B cell (primary cell): ENCODE measurements around the gene DDX56. TPM values are rescaled to one million over a fixed set of nuclear protein-coding genes. Genes with fewer than 3 reads are reported as not detected.

Experiments
- ATAC-seq: fragments of 200-7000 bp; cut with Tn5 transposase; one replicate; pipeline ENCODE4 v1.10.0; 2021; ENCODE audit warnings: low read depth, mild to moderate bottlenecking, moderate number of reproducible peaks, moderate library complexity
- CTCF ChIA-PET: fragments of 350-600 bp; sonication (Branson Sonifier 250); formaldehyde crosslinking; loops from one replicate; lab custom pipeline; 2021; ENCODE audit warnings: antibody characterized with exemption, inconsistent platforms; lab: Charles Lee
- POLR2A ChIA-PET: fragments of 350-600 bp; sonication (Branson Sonifier 250); formaldehyde crosslinking; loops from one replicate; lab custom pipeline; 2021; ENCODE audit warnings: antibody characterized with exemption; lab: Charles Lee
- DNase-seq: peaks from one replicate; pipeline ENCODE4 v3.0.0; 2013
- H2AFZ ChIP-seq: 2 replicates; pipeline ENCODE4 v1.6.1; 2012; ENCODE audit warnings: mild to moderate bottlenecking, low read depth, low read length; ENCODE audit not compliant: insufficient read depth, poor library complexity, severe bottlenecking
- H3K27ac ChIP-seq, 2 donors: 1 replicate in 1 of 2; 2 replicates in 1 of 2; pipeline ENCODE4 v1.5.1; 2012 to 2013; ENCODE audit warnings: low read length in 2 of 2, mild to moderate bottlenecking in 2 of 2, moderate library complexity in 1 of 2
- H3K27me3 ChIP-seq, 4 experiments: fragments of 200-600 bp in 1 of 4; sonication (generic) in 1 of 4; replicated peaks in 1 of 4; 1 replicate in 2 of 4; 2 replicates in 2 of 4; pipeline versions ENCODE4 v1.6.1 to v1.7.0; 2013 to 2016; ENCODE audit warnings: low read length in 3 of 4, mild to moderate bottlenecking in 2 of 4, mixed read lengths in 1 of 4, moderate library complexity in 1 of 4; ENCODE audit not compliant: insufficient read depth in 4 of 4, control insufficient read depth in 3 of 4; ENCODE audit errors: control extremely low read depth in 1 of 4
- H3K36me3 ChIP-seq, 2 experiments: replicated peaks in 1 of 2; 1 replicate in 1 of 2; 2 replicates in 1 of 2; pipeline versions ENCODE4 v1.6.1 to v1.7.1; 2013; ENCODE audit warnings: low read length in 1 of 2; ENCODE audit not compliant: insufficient read depth in 2 of 2, control insufficient read depth in 1 of 2; ENCODE audit errors: control extremely low read depth in 1 of 2, extremely low read depth in 1 of 2
- H3K4me1 ChIP-seq, 2 donors: fragments of 200-600 bp in 1 of 2; sonication (generic) in 1 of 2; 1 replicate in 1 of 2; 2 replicates in 1 of 2; pipeline versions ENCODE4 v1.5.1 to v1.6.1; 2013 to 2017; ENCODE audit warnings: low read length in 2 of 2; ENCODE audit not compliant: control insufficient read depth in 2 of 2, insufficient read depth in 2 of 2
- H3K4me2 ChIP-seq: replicated peaks from 2 replicates; pipeline ENCODE3; 2012; ENCODE audit warnings: mild to moderate bottlenecking, low read depth, low read length; ENCODE audit not compliant: poor library complexity, severe bottlenecking
- H3K4me3 ChIP-seq, 5 experiments: fragments of 200-600 bp in 1 of 5; sonication (generic) in 1 of 5; 1 replicate in 3 of 5; 2 replicates in 2 of 5; pipeline versions ENCODE4 v1.5.1 to v1.7.0; 2011 to 2016; ENCODE audit warnings: low read length in 4 of 5, mild to moderate bottlenecking in 4 of 5, low read depth in 2 of 5, control low read depth in 1 of 5, moderate library complexity in 1 of 5; ENCODE audit not compliant: insufficient read depth in 1 of 5; ENCODE audit errors: control extremely low read depth in 1 of 5, extremely low read depth in 1 of 5
- H3K79me2 ChIP-seq: fragments of 200-600 bp; sonication (generic); one replicate; pipeline ENCODE4 v1.6.0; 2016; ENCODE audit warnings: low read length; ENCODE audit not compliant: control insufficient read depth, insufficient read depth
- H3K9ac ChIP-seq: fragments of 200-600 bp; sonication (generic); 2 replicates; pipeline ENCODE4 v1.6.1; 2017; ENCODE audit warnings: mild to moderate bottlenecking, low read length, moderate library complexity
- H3K9me3 ChIP-seq, 3 donors: one replicate each; pipeline versions ENCODE4 v1.6.1 to v1.7.1; 2013; ENCODE audit warnings: low read length in 2 of 3; ENCODE audit not compliant: control insufficient read depth in 2 of 3, insufficient read depth in 1 of 3; ENCODE audit errors: control extremely low read depth in 1 of 3
- H4K20me1 ChIP-seq: 2 replicates; pipeline ENCODE4 v1.6.0; 2012; ENCODE audit warnings: mild to moderate bottlenecking, low read length; ENCODE audit not compliant: insufficient read depth, control insufficient read depth, poor library complexity, severe bottlenecking
- H3K27ac Mint-ChIP-seq: one replicate; pipeline ENCODE4 v1.8.0; 2021; ENCODE audit warnings: mixed read lengths
- H3K27me3 Mint-ChIP-seq: one replicate; pipeline ENCODE4 v1.8.0; 2021; ENCODE audit warnings: mixed read lengths
- H3K4me1 Mint-ChIP-seq: one replicate; pipeline ENCODE4 v1.8.0; 2021; ENCODE audit warnings: mixed read lengths
- H3K4me3 Mint-ChIP-seq: one replicate; pipeline ENCODE4 v1.8.0; 2021; ENCODE audit warnings: mixed read lengths
- H3K9me3 Mint-ChIP-seq: one replicate; pipeline ENCODE4 v1.8.0; 2022; ENCODE audit warnings: mixed read lengths; ENCODE audit not compliant: insufficient read depth
- EZH2 ChIP-seq: IDR thresholded peaks from 2 replicates; pipeline ENCODE4 v1.6.1; 2012; ENCODE audit warnings: borderline replicate concordance, low read depth, mild to moderate bottlenecking, moderate library complexity, low read length; ENCODE audit not compliant: insufficient read depth, poor library complexity, severe bottlenecking
- WGBS: methylation state at CpG from one replicate; pipeline ENCODE4 v1.1.5; 2013; ENCODE audit warnings: missing lambda C conversion rate; ENCODE audit not compliant: insufficient coverage; 5-methylcytosine and 5-hydroxymethylcytosine counted together
- intact Hi-C: fragments of 100-400 bp; cut with micrococcal nuclease; formaldehyde crosslinking; loops from one replicate; pipeline ENCODE4 v1.10.0; 2022
- polyA plus RNA-seq: library from polyadenylated mRNA; depleted of rRNA; stranded (reverse); fragments of >200 nt; gene quantifications from 2 replicates; pipeline ENCODE4 v1.2.3, GENCODE V29; 2012
- total RNA-seq, 2 donors: library from RNA; stranded (reverse); fragments of 120-200 nt in 1 of 2; gene quantifications; 1 replicate in 1 of 2; 2 replicates in 1 of 2; pipeline versions ENCODE4 v1.2.3 to v1.2.4, GENCODE V29; 2013 to 2022
- TF ChIP-seq, protein P1 (sequence below): fragments of 200-600 bp; IDR thresholded peaks from one replicate; pipeline ENCODE4 v1.8.0; 2022; ENCODE audit warnings: antibody characterized with exemption, mild to moderate bottlenecking

The DDX56 gene
- total and polyA plus RNA-seq, 2 donors (not counting 1 experiment from before 2014, with no cell fraction given): 88.2 to 102 TPM

DNA sequence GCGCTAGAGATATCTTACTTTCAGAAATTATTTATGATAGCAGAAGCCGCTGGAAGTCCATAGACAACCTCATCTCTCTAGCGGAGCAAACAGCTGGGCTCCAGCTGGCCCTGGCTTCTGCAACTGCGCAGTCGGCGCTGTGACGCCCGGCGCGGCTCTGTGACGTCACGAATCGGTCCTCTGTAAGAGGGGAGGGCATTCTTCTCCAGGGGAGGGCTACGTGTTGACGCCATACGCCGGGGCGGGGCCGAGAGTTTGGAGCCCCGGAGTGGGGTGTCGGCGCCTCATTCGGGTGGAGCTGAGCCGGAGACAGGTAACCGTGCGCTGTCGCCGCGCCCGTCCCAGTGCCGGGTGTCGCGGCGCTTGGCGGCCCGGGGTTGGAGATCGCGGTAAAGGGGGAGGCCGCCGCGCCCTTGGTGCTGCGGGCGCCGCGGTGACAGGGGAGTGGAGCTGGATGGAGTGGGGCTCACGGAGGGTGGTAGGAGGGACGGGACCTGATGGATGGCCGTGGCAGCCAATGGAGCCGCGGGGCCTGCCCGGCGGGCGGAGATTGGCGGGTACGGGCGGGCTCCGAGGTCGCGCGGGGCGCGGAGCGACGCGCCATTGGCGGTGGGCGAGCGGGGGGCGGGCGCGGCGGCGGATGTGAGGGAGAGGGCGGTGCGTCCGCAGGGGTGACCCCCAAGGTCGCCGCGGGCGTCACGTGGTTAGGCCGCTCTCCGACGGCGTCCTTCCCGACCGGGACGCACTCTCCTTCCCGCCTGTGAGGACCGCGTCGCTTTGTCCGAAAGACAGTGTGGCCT lies 32.8 kb upstream of the DDX56 start, which contains the start of gene OGDH:
Gene OGDH, plus strand, starts transcription at position 287 of the 800 bp plus-strand sequence. CDS start 17,717 bp downstream, outside the sequence.
- Mint-ChIP-seq H3K27me3 (peaks cover 4% of the 10 kb centered on the region), H3K4me1 (peaks cover 41% of the 10 kb centered on the region), H3K9me3 (no peaks in the 10 kb centered on the region), H3K4me3 (peak within 1 kb of the TSS; percentile 99), H3K27ac (peak within 1 kb of the TSS; percentile 99)
- Histone ChIP-seq H3K27me3 (no peaks in the 10 kb centered on the region), H3K36me3 (peaks cover 0 to 1% of the 10 kb centered on the region in 2 experiments), H3K79me2 (peaks cover 45% of the 10 kb centered on the region), H3K4me2 (peak within 1 kb of the TSS; percentile 81), H3K27ac (peak within 1 kb of the TSS; percentile 87 to 96), H3K4me3 (peak within 1 kb of the TSS; percentile 80 to 93 (median 85)), H3K9ac (peak within 1 kb of the TSS; percentile 97), H4K20me1 (no peaks in the 10 kb centered on the region), H3K4me1 (peaks cover 15 to 34% of the 10 kb centered on the region in 2 donors), H3K9me3 (no peaks in the 10 kb centered on the region), H2AFZ (peak within 1 kb of the TSS; percentile 86)
- CTCF ChIA-PET: interaction anchor here (1.0 to 2.9 kb wide), 12 partner anchors 14 to 532 kb away, joined by 3 to 25 read pairs (median 5); partner anchors contain the start of genes DDX56, H2AZ2 and PURB
- ATAC-seq (peak; percentile 91), DNase-seq (peak; percentile 100)
- WGBS: under 1% methylated on average over 91 of the region's 93 CpGs
- intact Hi-C loops: loop anchor here (1.0 to 2.0 kb wide), 9 partner anchors 24 to 505 kb away; partner anchors contain the start of genes H2AZ2, PPIA, PURB and TBRG4
- TF ChIP-seq EZH2: no peak
- TF ChIP-seq, protein P1, sequence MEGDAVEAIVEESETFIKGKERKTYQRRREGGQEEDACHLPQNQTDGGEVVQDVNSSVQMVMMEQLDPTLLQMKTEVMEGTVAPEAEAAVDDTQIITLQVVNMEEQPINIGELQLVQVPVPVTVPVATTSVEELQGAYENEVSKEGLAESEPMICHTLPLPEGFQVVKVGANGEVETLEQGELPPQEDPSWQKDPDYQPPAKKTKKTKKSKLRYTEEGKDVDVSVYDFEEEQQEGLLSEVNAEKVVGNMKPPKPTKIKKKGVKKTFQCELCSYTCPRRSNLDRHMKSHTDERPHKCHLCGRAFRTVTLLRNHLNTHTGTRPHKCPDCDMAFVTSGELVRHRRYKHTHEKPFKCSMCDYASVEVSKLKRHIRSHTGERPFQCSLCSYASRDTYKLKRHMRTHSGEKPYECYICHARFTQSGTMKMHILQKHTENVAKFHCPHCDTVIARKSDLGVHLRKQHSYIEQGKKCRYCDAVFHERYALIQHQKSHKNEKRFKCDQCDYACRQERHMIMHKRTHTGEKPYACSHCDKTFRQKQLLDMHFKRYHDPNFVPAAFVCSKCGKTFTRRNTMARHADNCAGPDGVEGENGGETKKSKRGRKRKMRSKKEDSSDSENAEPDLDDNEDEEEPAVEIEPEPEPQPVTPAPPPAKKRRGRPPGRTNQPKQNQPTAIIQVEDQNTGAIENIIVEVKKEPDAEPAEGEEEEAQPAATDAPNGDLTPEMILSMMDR: no peak
- POLR2A ChIA-PET: interaction anchor here (0.6 to 2.3 kb wide), 13 partner anchors 16 to 279 kb away, joined by 3 to 27 read pairs (median 11); partner anchors contain the start of genes H2AZ2, PPIA, PURB and TMED4

DNA sequence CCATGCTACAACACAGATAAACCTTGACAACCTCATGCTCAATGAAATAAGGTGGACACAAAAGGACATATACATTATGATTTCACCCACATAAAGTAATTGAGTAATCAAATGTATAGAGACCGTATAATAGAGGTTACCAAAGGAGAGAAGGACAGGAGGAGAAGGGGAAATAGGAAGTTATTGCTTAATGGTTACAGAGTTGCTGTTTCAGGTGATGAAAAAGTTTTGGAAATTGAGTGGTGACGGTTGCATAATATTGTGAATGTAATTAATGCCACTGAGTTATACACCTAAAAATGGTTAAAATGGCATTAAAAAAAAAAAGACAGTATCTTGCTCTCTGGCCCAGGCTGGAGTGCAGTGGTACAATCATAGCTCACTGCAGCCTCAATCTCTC lies 31.2 kb upstream of the DDX56 start:
- peaks cover 43% of the 10 kb centered on the region for H3K4me1 Mint-ChIP-seq
- no CpG with 5 or more reads among the region's 2 CpGs for WGBS
- Histone ChIP-seq H3K27ac (no peak overlapping the region), H3K4me1 (peaks cover 15 to 34% of the 10 kb centered on the region in 2 donors), H3K9me3 (no peaks in the 10 kb centered on the region), H3K79me2 (peaks cover 29% of the 10 kb centered on the region), H3K4me2 (no peak overlapping the region), H4K20me1 (no peaks in the 10 kb centered on the region), H3K9ac (no peak overlapping the region), H3K27me3 (no peaks in the 10 kb centered on the region), H3K36me3 (peaks cover 0 to 1% of the 10 kb centered on the region in 2 experiments), H3K4me3 (no peak overlapping the region), H2AFZ (no peak overlapping the region)
- CTCF ChIA-PET: interaction anchor here (2.1 to 2.5 kb wide), 2 partner anchors 145 to 243 kb away, joined by 11 to 15 read pairs; partner anchors contain the start of gene H2AZ2
- TF ChIP-seq, protein P1: no peak
- no peak for TF ChIP-seq EZH2
- intact Hi-C loops: no loop called here
- no peak for DNase-seq
- POLR2A ChIA-PET: no interaction called here
- peak overlapping the region; percentile 32 for H3K27ac Mint-ChIP-seq
- H3K27me3 Mint-ChIP-seq: peaks cover 4% of the 10 kb centered on the region
- H3K9me3 Mint-ChIP-seq: no peaks in the 10 kb centered on the region
- no peak for ATAC-seq
- H3K4me3 Mint-ChIP-seq: peak overlapping the region; percentile 44
